Endothelial cell (in vitro differentiated cells): ENCODE results near the gene IQSEC3. TPM values are rescaled to one million over a fixed set of nuclear protein-coding genes. Genes with fewer than 3 reads are reported as not detected.
"Not testable (repeated sequence)": the region's sequence is repeated elsewhere in the genome, so short reads cannot be mapped to it uniquely, and the experiment has no call there.

Experiments
- DNase-seq: peaks from one replicate; pipeline ENCODE4 v3.0.0; 2021; ENCODE audit warnings: low spot score
- H3K27ac Mint-ChIP-seq: one replicate; pipeline ENCODE4 v1.8.0; 2021; ENCODE audit warnings: mixed read lengths, inconsistent platforms; ENCODE audit not compliant: unreplicated experiment
- H3K27me3 Mint-ChIP-seq: one replicate; pipeline ENCODE4 v1.8.0; 2021; ENCODE audit warnings: mild to moderate bottlenecking, moderate library complexity, mixed read lengths, inconsistent platforms; ENCODE audit not compliant: unreplicated experiment
- H3K36me3 Mint-ChIP-seq: one replicate; pipeline ENCODE4 v1.8.0; 2021; ENCODE audit warnings: mild to moderate bottlenecking, low read depth, mixed read lengths, inconsistent platforms; ENCODE audit not compliant: unreplicated experiment
- H3K4me1 Mint-ChIP-seq: one replicate; pipeline ENCODE4 v1.8.0; 2021; ENCODE audit warnings: mild to moderate bottlenecking, mixed read lengths, inconsistent platforms; ENCODE audit not compliant: unreplicated experiment
- H3K4me3 Mint-ChIP-seq: one replicate; pipeline ENCODE4 v1.8.0; 2021; ENCODE audit warnings: mild to moderate bottlenecking, mixed read lengths, inconsistent platforms; ENCODE audit not compliant: unreplicated experiment
- H3K9me3 Mint-ChIP-seq: one replicate; pipeline ENCODE4 v1.8.0; 2021; ENCODE audit warnings: mixed read lengths, inconsistent platforms; ENCODE audit not compliant: unreplicated experiment
- total RNA-seq: library from RNA; stranded (reverse); fragmentation: NEBNext Ultra II Directional; extraction: Animal tissue kit (Norgen Biotek cat#: 25700); gene quantifications from one replicate; pipeline ENCODE4 v1.2.1, GENCODE V29; 2021; ENCODE audit not compliant: unreplicated experiment
- TF ChIP-seq, protein P1 (sequence below): fragments of 200-600 bp; sonication (generic); IDR thresholded peaks from one replicate; pipeline ENCODE4 v1.5.0; 2021; ENCODE audit warnings: antibody characterized with exemption; ENCODE audit not compliant: unreplicated experiment

Gene IQSEC3
- total RNA-seq, 1 donor from 2014 or later: 13.2 TPM

DNA sequence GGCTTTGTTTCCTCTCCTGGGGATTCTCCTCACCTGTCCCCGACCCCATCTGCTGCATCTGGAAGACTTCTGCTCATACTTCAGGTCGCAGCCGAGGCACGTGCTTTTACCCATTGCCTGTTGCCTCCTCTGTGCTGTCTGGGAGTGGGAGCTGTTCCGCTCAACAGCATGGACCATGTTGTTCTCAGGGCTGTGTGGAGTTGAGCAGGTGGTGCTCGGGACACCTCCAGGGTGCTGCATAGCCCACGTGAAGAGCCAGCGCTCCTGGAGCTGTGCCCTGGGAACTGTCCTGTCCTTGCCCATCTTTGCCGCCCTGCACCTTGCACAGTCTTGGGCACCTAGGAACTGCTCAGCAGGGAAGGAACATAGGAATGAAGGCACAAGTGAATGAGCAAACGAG is 62.4 kb downstream of the IQSEC3 start:
- no peaks in the 10 kb centered on the region for H3K9me3 Mint-ChIP-seq
- peaks cover 11% of the 10 kb centered on the region for H3K36me3 Mint-ChIP-seq
- no peak overlapping the region for H3K27ac Mint-ChIP-seq
- peaks cover 1% of the 10 kb centered on the region for H3K27me3 Mint-ChIP-seq
- H3K4me1 Mint-ChIP-seq: peaks cover 15% of the 10 kb centered on the region
- no peak for DNase-seq
- TF ChIP-seq, protein P1, sequence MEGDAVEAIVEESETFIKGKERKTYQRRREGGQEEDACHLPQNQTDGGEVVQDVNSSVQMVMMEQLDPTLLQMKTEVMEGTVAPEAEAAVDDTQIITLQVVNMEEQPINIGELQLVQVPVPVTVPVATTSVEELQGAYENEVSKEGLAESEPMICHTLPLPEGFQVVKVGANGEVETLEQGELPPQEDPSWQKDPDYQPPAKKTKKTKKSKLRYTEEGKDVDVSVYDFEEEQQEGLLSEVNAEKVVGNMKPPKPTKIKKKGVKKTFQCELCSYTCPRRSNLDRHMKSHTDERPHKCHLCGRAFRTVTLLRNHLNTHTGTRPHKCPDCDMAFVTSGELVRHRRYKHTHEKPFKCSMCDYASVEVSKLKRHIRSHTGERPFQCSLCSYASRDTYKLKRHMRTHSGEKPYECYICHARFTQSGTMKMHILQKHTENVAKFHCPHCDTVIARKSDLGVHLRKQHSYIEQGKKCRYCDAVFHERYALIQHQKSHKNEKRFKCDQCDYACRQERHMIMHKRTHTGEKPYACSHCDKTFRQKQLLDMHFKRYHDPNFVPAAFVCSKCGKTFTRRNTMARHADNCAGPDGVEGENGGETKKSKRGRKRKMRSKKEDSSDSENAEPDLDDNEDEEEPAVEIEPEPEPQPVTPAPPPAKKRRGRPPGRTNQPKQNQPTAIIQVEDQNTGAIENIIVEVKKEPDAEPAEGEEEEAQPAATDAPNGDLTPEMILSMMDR: no peak
- H3K4me3 Mint-ChIP-seq: no peak overlapping the region

DNA sequence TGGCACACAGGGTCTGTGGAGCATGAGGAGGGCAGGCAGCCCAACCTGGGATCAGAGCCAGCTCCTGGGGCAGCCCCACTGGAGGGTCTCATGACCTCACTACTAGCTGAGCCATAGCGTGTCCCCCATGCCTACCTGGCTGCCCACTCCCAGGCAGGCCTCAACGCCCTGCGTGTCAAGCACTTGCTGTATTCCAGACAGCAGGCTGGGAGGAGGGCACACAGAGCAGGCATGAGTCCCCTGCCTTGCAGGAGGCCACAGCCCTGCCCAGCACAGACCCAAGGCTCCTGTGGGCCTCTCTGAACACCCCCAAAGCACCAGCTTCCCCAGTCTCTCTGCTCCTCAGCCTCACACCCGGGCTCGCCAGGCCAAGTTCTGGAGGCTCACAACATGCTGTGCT is 64.0 kb downstream of the IQSEC3 start:
- H3K4me1 Mint-ChIP-seq: peaks cover 27% of the 10 kb centered on the region

DNA sequence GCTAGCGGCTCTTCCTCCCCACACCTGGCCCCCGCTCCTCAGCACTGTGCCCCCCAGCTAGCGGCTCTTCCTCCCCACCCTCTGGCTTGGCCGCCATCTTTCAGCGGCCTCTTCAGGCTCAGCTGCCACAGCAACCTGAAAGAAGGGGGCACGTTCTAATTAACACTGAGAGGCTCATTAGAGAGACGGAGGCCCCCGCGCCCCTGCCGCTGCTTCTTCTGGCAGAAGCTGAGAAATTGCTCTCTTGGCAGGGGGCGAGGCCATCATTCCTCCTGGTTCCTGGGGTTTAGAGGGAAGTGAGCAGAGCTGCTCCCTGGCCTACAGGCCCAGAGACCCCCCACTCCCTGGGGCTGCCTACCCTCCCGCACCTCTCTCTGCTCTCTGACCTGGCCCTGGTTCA is 64.4 kb downstream of the IQSEC3 start:
- TF ChIP-seq, protein P1: no peak
- no peak overlapping the region for H3K4me3 Mint-ChIP-seq
- peaks cover 3% of the 10 kb centered on the region for H3K27me3 Mint-ChIP-seq
- DNase-seq: no peak
- no peaks in the 10 kb centered on the region for H3K9me3 Mint-ChIP-seq
- H3K27ac Mint-ChIP-seq: no peak overlapping the region
- peaks cover 14% of the 10 kb centered on the region for H3K36me3 Mint-ChIP-seq
- peaks cover 27% of the 10 kb centered on the region for H3K4me1 Mint-ChIP-seq

More for the DNA sequence above, 64.0 kb downstream of the IQSEC3 start:
- DNase-seq: no peak
- Mint-ChIP-seq H3K27me3 (peaks cover 1% of the 10 kb centered on the region), H3K27ac (no peak overlapping the region), H3K4me3 (no peak overlapping the region), H3K9me3 (no peaks in the 10 kb centered on the region), H3K36me3 (peaks cover 11% of the 10 kb centered on the region)
- TF ChIP-seq, protein P1: no peak

DNA sequence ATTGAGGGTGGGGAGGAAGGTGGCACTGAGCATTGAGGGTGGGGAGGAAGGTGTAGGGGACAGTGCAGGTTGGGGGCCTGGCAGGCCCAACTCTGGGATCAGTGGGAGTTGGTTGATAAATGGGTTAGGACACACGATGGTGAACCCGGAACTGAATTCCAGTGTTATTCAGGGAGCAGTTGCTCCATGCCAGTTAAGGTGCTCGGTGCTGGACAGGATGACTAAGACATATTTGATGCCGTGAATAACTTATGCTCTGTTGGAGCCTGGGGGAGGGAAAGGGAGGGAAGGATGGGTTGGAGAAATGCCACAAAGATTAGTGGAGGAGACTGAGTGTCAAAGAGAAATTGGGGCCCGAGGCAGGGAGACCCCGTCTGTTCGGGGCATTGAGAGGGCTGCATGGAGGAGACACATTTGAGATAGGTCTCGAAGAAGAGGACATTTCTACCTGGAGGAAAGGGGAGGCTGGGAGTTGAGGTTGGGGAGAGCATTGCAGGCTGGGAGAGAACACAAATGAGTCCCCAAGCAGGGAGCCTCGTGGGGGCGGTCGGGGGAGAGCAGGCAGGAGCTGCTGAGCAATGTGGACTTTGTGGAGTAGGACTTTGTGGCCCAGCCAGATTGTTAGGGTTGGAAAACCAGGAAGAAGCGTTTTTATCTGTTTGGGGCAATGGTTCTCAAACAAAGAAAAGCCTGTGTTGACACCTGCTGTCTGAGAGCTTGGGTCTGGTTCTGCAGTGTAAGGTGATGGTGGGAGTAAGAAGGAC is 65.3 kb downstream of the IQSEC3 start:
- Mint-ChIP-seq H3K4me1 (peaks cover 27% of the 10 kb centered on the region), H3K27me3 (peaks cover 3% of the 10 kb centered on the region), H3K36me3 (peaks cover 14% of the 10 kb centered on the region), H3K4me3 (no peak overlapping the region), H3K27ac (no peak overlapping the region), H3K9me3 (no peaks in the 10 kb centered on the region)
- TF ChIP-seq, protein P1: no peak
- DNase-seq: no peak

DNA sequence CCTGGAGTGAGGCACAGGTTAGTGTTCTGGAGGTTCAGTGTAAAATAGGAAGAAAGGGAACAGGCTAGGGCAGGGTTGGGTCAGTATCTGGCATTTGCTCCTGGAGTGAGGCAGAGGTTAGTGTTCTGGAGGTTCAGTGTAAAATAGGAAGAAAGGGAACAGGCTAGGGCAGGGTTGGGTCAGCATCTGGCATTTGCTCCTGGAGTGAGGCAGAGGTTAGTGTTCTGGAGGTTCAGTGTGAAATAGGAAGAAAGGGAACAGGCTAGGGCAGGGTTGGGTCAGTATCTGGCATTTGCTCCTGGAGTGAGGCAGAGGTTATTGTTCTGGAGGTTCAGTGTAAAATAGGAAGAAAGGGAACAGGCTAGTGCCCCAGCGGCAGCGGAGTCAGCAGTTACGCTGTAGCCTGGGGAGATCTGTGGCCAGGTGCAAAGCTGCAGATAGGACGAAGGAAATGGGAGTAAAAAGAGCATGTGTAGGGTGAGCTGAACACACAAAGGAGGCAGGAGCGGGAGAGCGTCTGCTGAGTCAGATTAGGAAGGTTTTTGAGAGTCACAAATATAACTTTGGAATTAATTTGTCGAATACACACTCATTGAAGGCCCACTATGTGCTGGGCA is 67.2 kb downstream of the IQSEC3 start:
- not testable (repeated sequence) for H3K4me3 Mint-ChIP-seq, H3K27me3 Mint-ChIP-seq, DNase-seq, H3K9me3 Mint-ChIP-seq
- peaks cover 14% of the 10 kb centered on the region for H3K36me3 Mint-ChIP-seq
- H3K4me1 Mint-ChIP-seq: peaks cover 27% of the 10 kb centered on the region
- H3K27ac Mint-ChIP-seq: peak overlapping the region; percentile 7
